ENCODE measurements around the gene PTPN2. TPM values are rescaled to one million over a fixed set of nuclear protein-coding genes. Genes with fewer than 3 reads are reported as not detected.
"Not testable (repeated sequence)": the region's sequence is repeated elsewhere in the genome, so short reads cannot be mapped to it uniquely, and the experiment has no call there.

PTPN2 gene
- total and polyA plus RNA-seq, 9 of the 15 experiments (the other 6 are each of a cell fraction or from before 2014, with no cell fraction given): 36.6 to 66.4 (median 43.8) TPM

DNA sequence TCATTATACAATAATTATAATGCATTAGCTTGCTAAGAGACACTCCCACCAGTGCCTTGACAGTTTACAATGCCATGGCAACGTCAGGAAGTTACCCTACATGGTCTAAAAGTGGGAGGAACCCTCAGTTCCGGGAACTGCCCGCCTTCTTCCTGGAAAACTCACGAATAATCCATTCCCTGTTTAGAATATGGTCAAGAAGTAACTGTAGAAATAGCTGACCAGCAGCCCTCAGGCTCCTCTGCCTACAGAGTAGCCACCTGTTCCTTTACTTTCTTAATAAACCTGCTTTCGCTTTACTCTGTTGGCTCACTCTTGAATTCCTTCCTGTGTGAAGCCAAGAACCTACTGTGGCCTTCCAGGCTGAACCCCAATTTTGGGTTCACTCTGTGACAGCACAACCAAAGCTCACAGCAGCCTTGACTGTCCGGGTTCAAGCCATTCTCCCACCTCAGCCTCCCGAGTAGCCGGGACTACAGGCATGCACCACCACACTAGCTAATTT is 20.0 kb upstream of the PTPN2 start (continued):
- TF ChIP-seq UBTF (IDR thresholded peaks at IDR 0.05; ENCODE audit: borderline replicate concordance in 1 of 2, low read depth in 2 of 2, low read length in 2 of 2) (peak in 1 of 2 experiments; percentile 86; a peak in 1 of 4 replicates), SAFB (IDR thresholded peaks at IDR 0.05; ENCODE audit: borderline replicate concordance, low read depth, low read length) (no peak), ZNF134 (CRISPR knock-in tag; conservative IDR thresholded peaks at IDR 0.05) (no peak), CBX2 (IDR thresholded peaks at IDR 0.05; ENCODE audit: insufficient read depth, low read length, poor library complexity, severe bottlenecking) (no peak), ARNT (IDR thresholded peaks at IDR 0.05) (no peak)

- BruUV-seq (replicated peaks); H3K9me1 ChIP-seq (ENCODE audit: control insufficient read depth, insufficient read depth, low read length); DNase-seq (ENCODE audit: extremely low read depth in 1 of 4, low spot score in 3 of 4); intact Hi-C loops (cut with micrococcal nuclease); FAIRE-seq; H3K9me3 ChIP-seq (replicated peaks; ENCODE audit: control insufficient read depth, insufficient read depth, low read depth, low read length); H3K4me3 ChIP-seq; H3K4me2 ChIP-seq (ENCODE audit: insufficient read depth, low read length); H3K27me3 ChIP-seq (ENCODE audit: control insufficient read depth in 2 of 2, insufficient read depth in 2 of 2, low read length in 2 of 2); ATAC-seq; in situ Hi-C loops (cut with MboI); H4K20me1 ChIP-seq (replicated peaks; ENCODE audit: control insufficient read depth, insufficient read depth, low read length); H3K27ac ChIP-seq (ENCODE audit: extremely low read depth, low read depth, low read length); H3K9ac ChIP-seq (ENCODE audit: insufficient read depth in 1 of 2, low read depth in 2 of 2, low read length in 2 of 2); H3K36me3 ChIP-seq (ENCODE audit: control insufficient read depth, insufficient read depth, low read length); CTCF ChIA-PET (ENCODE audit: low intra/inter-chr PET ratio); H3K79me2 ChIP-seq (ENCODE audit: control insufficient read depth, insufficient read depth, low read length); H2AFZ ChIP-seq (ENCODE audit: low read depth, low read length): not testable (repeated sequence)
- POLR2A ChIA-PET: interaction anchor here (0.6 to 1.2 kb wide), 2 partner anchors 16 to 756 kb away, joined by 3 read pairs; no protein-coding TSS in a partner anchor
- WGBS (ENCODE audit: insufficient coverage, low coverage, missing lambda C conversion rate): 86% methylated on average over 12 of the region's 12 CpGs
- H3K4me1 ChIP-seq (replicated peaks in 1 of 2; ENCODE audit: control insufficient read depth in 2 of 2, insufficient read depth in 2 of 2, low read length in 2 of 2): peaks cover 11 to 13% of the 10 kb centered on the region in 2 experiments
These were observed 17.2 kb upstream of the PTPN2 start for GRCh38 chr18:12901208-12901607.

- FAIRE-seq; intact Hi-C loops (cut with micrococcal nuclease); H3K79me2 ChIP-seq (ENCODE audit: control insufficient read depth, insufficient read depth, low read length); ATAC-seq; in situ Hi-C loops (cut with MboI); H3K9me1 ChIP-seq (ENCODE audit: control insufficient read depth, insufficient read depth, low read length); H3K4me3 ChIP-seq; CTCF ChIA-PET (ENCODE audit: low intra/inter-chr PET ratio); H2AFZ ChIP-seq (ENCODE audit: low read depth, low read length); H3K9ac ChIP-seq (ENCODE audit: insufficient read depth in 1 of 2, low read depth in 2 of 2, low read length in 2 of 2); H4K20me1 ChIP-seq (replicated peaks; ENCODE audit: control insufficient read depth, insufficient read depth, low read length); H3K4me2 ChIP-seq (ENCODE audit: insufficient read depth, low read length); H3K36me3 ChIP-seq (ENCODE audit: control insufficient read depth, insufficient read depth, low read length); H3K9me3 ChIP-seq (replicated peaks; ENCODE audit: control insufficient read depth, insufficient read depth, low read depth, low read length); H3K27ac ChIP-seq (ENCODE audit: extremely low read depth, low read depth, low read length); POLR2A ChIA-PET; BruUV-seq (replicated peaks); H3K27me3 ChIP-seq (ENCODE audit: control insufficient read depth in 2 of 2, insufficient read depth in 2 of 2, low read length in 2 of 2); H3K4me1 ChIP-seq (replicated peaks in 1 of 2; ENCODE audit: control insufficient read depth in 2 of 2, insufficient read depth in 2 of 2, low read length in 2 of 2); DNase-seq (ENCODE audit: extremely low read depth in 1 of 4, low spot score in 3 of 4): not testable (repeated sequence)
- 58% methylated on average over 3 of the region's 51 CpGs for WGBS (ENCODE audit: insufficient coverage, low coverage, missing lambda C conversion rate)
These were observed 12.8 kb upstream of the PTPN2 start for GRCh38 chr18:12896784-12897333.

All from K562 (cell line).